PFSK-1 (cell line): ENCODE results near the gene TTI1.

Experiments
- FOXP2 ChIP-seq: optimal IDR thresholded peaks from 2 replicates; pipeline ENCODE3; 2011; ENCODE audit warnings: borderline replicate concordance, control low read depth, inconsistent platforms; ENCODE audit not compliant: insufficient read depth; ENCODE audit errors: extremely low read length, extremely low read depth
- POLR2AphosphoS5 ChIP-seq: IDR thresholded peaks from 2 replicates; pipeline ENCODE4 v1.6.1; 2012; ENCODE audit warnings: low read depth, mild to moderate bottlenecking, control low read depth, low read length, moderate library complexity
- REST ChIP-seq, 2 experiments: IDR thresholded peaks; 2 replicates each; pipeline versions ENCODE4 v1.6.1 to v1.8.0; 2011 to 2012; ENCODE audit warnings: low read depth in 2 of 2, low read length in 2 of 2, control low read depth in 1 of 2, inconsistent platforms in 1 of 2, mild to moderate bottlenecking in 1 of 2, moderate library complexity in 1 of 2; ENCODE audit not compliant: insufficient read depth in 1 of 2
- SIN3A ChIP-seq: IDR thresholded peaks from 2 replicates; pipeline ENCODE4 v1.6.1; 2012; ENCODE audit warnings: mild to moderate bottlenecking, low read length, moderate library complexity, borderline replicate concordance; ENCODE audit not compliant: insufficient read depth
- TAF1 ChIP-seq: IDR thresholded peaks from 2 replicates; pipeline ENCODE4 v1.6.1; 2012; ENCODE audit warnings: low read length, control low read depth, borderline replicate concordance; ENCODE audit not compliant: insufficient read depth

The TTI1 gene

GRCh38 chr20:38043512-38044300 lies 10.4 kb upstream of the TTI1 start:
- no peak for TF ChIP-seq REST (IDR thresholded peaks at IDR 0.05; ENCODE audit: insufficient read depth in 1 of 2, low read depth in 2 of 2, low read length in 2 of 2)
- TF ChIP-seq SIN3A: no peak
- no peak for TF ChIP-seq TAF1
- no peak for TF ChIP-seq FOXP2
- TF ChIP-seq POLR2AphosphoS5: no peak

GRCh38 chr20:38040276-38040675 lies 7.0 kb upstream of the TTI1 start:
- TF ChIP-seq TAF1: no peak
- TF ChIP-seq SIN3A: no peak
- no peak for TF ChIP-seq REST (IDR thresholded peaks at IDR 0.05; ENCODE audit: insufficient read depth in 1 of 2, low read depth in 2 of 2, low read length in 2 of 2)
- no peak for TF ChIP-seq POLR2AphosphoS5
- TF ChIP-seq FOXP2: no peak

GRCh38 chr20:38036366-38036765 lies 3.1 kb upstream of the TTI1 start:
- TF ChIP-seq REST (IDR thresholded peaks at IDR 0.05; ENCODE audit: insufficient read depth in 1 of 2, low read depth in 2 of 2, low read length in 2 of 2): no peak
- TF ChIP-seq FOXP2: no peak
- no peak for TF ChIP-seq SIN3A
- no peak for TF ChIP-seq POLR2AphosphoS5
- no peak for TF ChIP-seq TAF1

GRCh38 chr20:38034961-38035360 lies 1.7 kb upstream of the TTI1 start:
- no peak for TF ChIP-seq REST (IDR thresholded peaks at IDR 0.05; ENCODE audit: insufficient read depth in 1 of 2, low read depth in 2 of 2, low read length in 2 of 2)
- no peak for TF ChIP-seq POLR2AphosphoS5
- no peak for TF ChIP-seq FOXP2
- no peak for TF ChIP-seq TAF1
- TF ChIP-seq SIN3A: no peak
